ENCODE results near the gene KIAA0753.

Gene KIAA0753

GRCh38 chr17:6640536-6641246 is at the start of gene KIAA0753, which contains the start of gene TXNDC17:
Gene KIAA0753, minus strand, starts transcription at chr17:6640711. Its CDS starts 5,608 bp downstream, at chr17:6635103.
Gene TXNDC17, plus strand, starts transcription at chr17:6641060. Its CDS starts 23 bp downstream, at chr17:6641083.
- DNase-seq (ENCODE audit: low spot score): peak; percentile 83

GRCh38 chr17:6688944-6689343 is 48.4 kb upstream of the KIAA0753 start:
- DNase-seq (ENCODE audit: low spot score): no peak

- DNase-seq (ENCODE audit: low spot score): no peak
These were observed 45.5 kb upstream of the KIAA0753 start for GRCh38 chr17:6686026-6686425.

GRCh38 chr17:6684881-6685767 is 44.6 kb upstream of the KIAA0753 start:
- no peak for DNase-seq (ENCODE audit: low spot score)

GRCh38 chr17:6684460-6684783 is 43.9 kb upstream of the KIAA0753 start:
- DNase-seq (ENCODE audit: low spot score): no peak

GRCh38 chr17:6683730-6684459 is 43.4 kb upstream of the KIAA0753 start:
- no peak for DNase-seq (ENCODE audit: low spot score)

GRCh38 chr17:6683081-6683684 is 42.7 kb upstream of the KIAA0753 start:
- no peak for DNase-seq (ENCODE audit: low spot score)

GRCh38 chr17:6682339-6682738 is 41.8 kb upstream of the KIAA0753 start:
- DNase-seq (ENCODE audit: low spot score): no peak

GRCh38 chr17:6681671-6682070 is 41.2 kb upstream of the KIAA0753 start:
- DNase-seq (ENCODE audit: low spot score): no peak

GRCh38 chr17:6681176-6681575 is 40.7 kb upstream of the KIAA0753 start:
- no peak for DNase-seq (ENCODE audit: low spot score)

- DNase-seq (ENCODE audit: low spot score): no peak
These were observed 38.7 kb upstream of the KIAA0753 start for GRCh38 chr17:6679241-6679640.

GRCh38 chr17:6677946-6678345 is 37.4 kb upstream of the KIAA0753 start:
- no peak for DNase-seq (ENCODE audit: low spot score)

- DNase-seq (ENCODE audit: low spot score): no peak
These were observed 36.8 kb upstream of the KIAA0753 start for GRCh38 chr17:6677158-6677831.

GRCh38 chr17:6676802-6677157 is 36.3 kb upstream of the KIAA0753 start:
- no peak for DNase-seq (ENCODE audit: low spot score)

- no peak for DNase-seq (ENCODE audit: low spot score)
These were observed 34.8 kb upstream of the KIAA0753 start for GRCh38 chr17:6675201-6675825.

- no peak for DNase-seq (ENCODE audit: low spot score)
These were observed 34.1 kb upstream of the KIAA0753 start for GRCh38 chr17:6674586-6674985.

- DNase-seq (ENCODE audit: low spot score): no peak
These were observed 30.9 kb upstream of the KIAA0753 start for GRCh38 chr17:6671431-6671830.

- no peak for DNase-seq (ENCODE audit: low spot score)
These were observed 30.5 kb upstream of the KIAA0753 start for GRCh38 chr17:6670999-6671398.

- DNase-seq (ENCODE audit: low spot score): no peak
These were observed 30.1 kb upstream of the KIAA0753 start for GRCh38 chr17:6670571-6670970.

- DNase-seq (ENCODE audit: low spot score): no peak
These were observed 29.1 kb upstream of the KIAA0753 start for GRCh38 chr17:6669479-6670212.

All from NAMALWA (cell line).